Transverse colon (tissue), 4 donors: ENCODE results near the gene AVP. TPM values are rescaled to one million over a fixed set of nuclear protein-coding genes. Genes with fewer than 3 reads are reported as not detected.

Experiments
- DNase-seq: peaks from one replicate; pipeline ENCODE4 v3.0.0-alpha.2; 2019
- H3K27ac ChIP-seq, 4 donors: fragments of 200-600 bp; sonication (generic); 2 replicates each; pipeline ENCODE4 v1.5.1; 2016 to 2018; ENCODE audit warnings: inconsistent platforms in 4 of 4
- H3K27me3 ChIP-seq: fragments of 200-600 bp; sonication (generic); 2 replicates; pipeline ENCODE4 v1.5.1; 2017; ENCODE audit warnings: inconsistent platforms
- H3K36me3 ChIP-seq, 4 donors: fragments of 200-600 bp; sonication (generic); 2 replicates each; pipeline ENCODE4 v1.5.1; 2017 to 2019; ENCODE audit warnings: inconsistent platforms in 4 of 4
- H3K4me1 ChIP-seq, 4 donors: fragments of 200-600 bp; sonication (generic); 2 replicates each; pipeline ENCODE4 v1.5.1; 2017 to 2020; ENCODE audit warnings: inconsistent platforms in 4 of 4
- H3K4me3 ChIP-seq, 4 donors: fragments of 200-600 bp; sonication (generic); 1 replicate in 1 of 4; 2 replicates in 3 of 4; pipeline versions ENCODE4 v1.5.1 to v1.6.1; 2017 to 2019; ENCODE audit warnings: inconsistent platforms in 4 of 4
- H3K9me3 ChIP-seq, 2 donors: fragments of 200-600 bp; sonication (generic); 2 replicates each; pipeline ENCODE4 v1.5.1; 2017 to 2019; ENCODE audit warnings: inconsistent platforms in 2 of 2
- CTCF ChIP-seq, 5 experiments: fragments of 200-600 bp in 3 of 5; fragments of 450-650 bp in 2 of 5; sonication (generic) in 3 of 5; IDR thresholded peaks; 1 replicate in 2 of 5; 2 replicates in 3 of 5; pipeline ENCODE4 v1.5.1; 2016 to 2017; ENCODE audit warnings: antibody characterized with exemption in 5 of 5, inconsistent platforms in 3 of 5, mild to moderate bottlenecking in 2 of 5, moderate library complexity in 1 of 5
- EP300 ChIP-seq: sonication (generic); formaldehyde crosslinking; IDR thresholded peaks from one replicate; pipeline ENCODE4 v1.6.1; 2017; ENCODE audit warnings: antibody characterized with exemption, low read depth
- POLR2A ChIP-seq: fragments of 450-650 bp; IDR thresholded peaks from one replicate; pipeline ENCODE4 v1.6.1; 2016; ENCODE audit warnings: antibody characterized with exemption, mild to moderate bottlenecking, moderate library complexity
- POLR2AphosphoS5 ChIP-seq, 3 donors: sonication (generic); formaldehyde crosslinking; IDR thresholded peaks; one replicate each; pipeline ENCODE4 v1.6.1; 2016; ENCODE audit warnings: antibody characterized with exemption in 3 of 3
- WGBS, 2 donors: methylation state at CpG; one replicate each; pipeline ENCODE4 v1.1.5; 2018; ENCODE audit warnings: low coverage in 1 of 2; 5-methylcytosine and 5-hydroxymethylcytosine counted together
- in situ Hi-C, 4 donors: fragments of 200-750 bp; cut with MboI; loops; one replicate each; pipeline versions ENCODE4 v1.15.0 to v1.15.1; 2017; ENCODE audit warnings: low sequenced_read_pairs in 3 of 4, low pct_ligation_motif_present in 1 of 4, low pct_unique_long_range_greater_than_20kb in 1 of 4
- intact Hi-C: fragments of 100-400 bp; cut with DNase I; formaldehyde crosslinking; loops from one replicate; pipeline ENCODE4 v1.15.1; 2023; ENCODE audit warnings: low total_unique reads
- total RNA-seq, 4 donors: library from RNA; depleted of rRNA; stranded (reverse); fragments of >200 nt; gene quantifications; one replicate each; pipeline ENCODE4 v1.1.0, GENCODE V29; 2016

AVP gene
- total RNA-seq, 4 donors from 2014 or later: not detected

GRCh38 chr20:3071266-3071609, 13.3 kb downstream of the AVP start:
- TF ChIP-seq POLR2A (no peak), POLR2AphosphoS5 (IDR thresholded peaks at IDR 0.05) (no peak), EP300 (no peak), CTCF (IDR thresholded peaks at IDR 0.05) (no peak)
- Histone ChIP-seq H3K4me1 (peaks cover 0 to 12% (median 9%) of the 10 kb centered on the region in 4 donors), H3K36me3 (no peaks in the 10 kb centered on the region), H3K27ac (no peak overlapping the region), H3K9me3 (no peaks in the 10 kb centered on the region), H3K4me3 (peak overlapping the region in 2 of 4 donors; percentile 50 to 57), H3K27me3 (peaks cover 31% of the 10 kb centered on the region)
- WGBS, 2 donors: 91% methylated on average over 16 of the region's 16 CpGs; no CpG with 5 or more reads in 1 of the 2 donors
- DNase-seq: no peak
- in situ Hi-C loops: loop anchor here in 2 of 4 donors (25.0 kb wide), 1 partner anchor 241 kb away; no protein-coding TSS in a partner anchor
- intact Hi-C loops: no loop called here

- no peak for DNase-seq
- no peak overlapping the region for H3K27ac ChIP-seq
- no peak overlapping the region for H3K4me3 ChIP-seq
- peaks cover 31% of the 10 kb centered on the region for H3K27me3 ChIP-seq
- no peaks in the 10 kb centered on the region for H3K9me3 ChIP-seq
- H3K36me3 ChIP-seq: no peaks in the 10 kb centered on the region
- in situ Hi-C loops: loop anchor here in 2 of 4 donors (25.0 kb wide), 1 partner anchor 242 kb away; no protein-coding TSS in a partner anchor
- WGBS, 2 donors: 62 to 65% methylated on average over 2 to 4 of the region's 4 CpGs
- no peak for TF ChIP-seq POLR2A
- no peak for TF ChIP-seq EP300
- TF ChIP-seq POLR2AphosphoS5 (IDR thresholded peaks at IDR 0.05): no peak
- intact Hi-C loops: no loop called here
- peaks cover 0 to 12% (median 9%) of the 10 kb centered on the region in 4 donors for H3K4me1 ChIP-seq
Measured at GRCh38 chr20:3070725-3071124, 13.8 kb downstream of the AVP start.

- DNase-seq: no peak
- intact Hi-C loops: no loop called here
Measured at GRCh38 chr20:3068986-3069900, 15.3 kb downstream of the AVP start.

GRCh38 chr20:3068075-3068474, 16.4 kb downstream of the AVP start:
- intact Hi-C loops (no loop called here), in situ Hi-C loops (loop anchor here in 2 of 4 donors (25.0 kb wide), 1 partner anchor 244 kb away; no protein-coding TSS in a partner anchor)
- no peaks in the 10 kb centered on the region for H3K36me3 ChIP-seq

More at GRCh38 chr20:3068986-3069900, 15.3 kb downstream of the AVP start:
- Histone ChIP-seq H3K4me3 (no peak overlapping the region), H3K27ac (no peak overlapping the region), H3K27me3 (peaks cover 31% of the 10 kb centered on the region), H3K4me1 (peaks cover 0 to 12% (median 9%) of the 10 kb centered on the region in 4 donors), H3K9me3 (no peaks in the 10 kb centered on the region), H3K36me3 (no peaks in the 10 kb centered on the region)
- in situ Hi-C loops: loop anchor here in 2 of 4 donors (25.0 kb wide), 1 partner anchor 243 kb away; no protein-coding TSS in a partner anchor
- 27 to 70% methylated on average over 2 to 8 of the region's 8 CpGs for WGBS, 2 donors
- TF ChIP-seq EP300 (no peak), CTCF (IDR thresholded peaks at IDR 0.05) (peak in 3 of 5 experiments; percentile 6 to 14 (median 7)), POLR2AphosphoS5 (IDR thresholded peaks at IDR 0.05) (no peak)

More at GRCh38 chr20:3068075-3068474, 16.4 kb downstream of the AVP start:
- no peak for TF ChIP-seq POLR2A
- TF ChIP-seq POLR2AphosphoS5 (IDR thresholded peaks at IDR 0.05): no peak
- TF ChIP-seq EP300: no peak
- no peak for TF ChIP-seq CTCF (IDR thresholded peaks at IDR 0.05)
- H3K4me1 ChIP-seq: peaks cover 0 to 12% (median 9%) of the 10 kb centered on the region in 4 donors
- H3K27ac ChIP-seq: no peak overlapping the region
- no peak for DNase-seq
- peaks cover 27% of the 10 kb centered on the region for H3K27me3 ChIP-seq
- H3K4me3 ChIP-seq: no peak overlapping the region
- no peaks in the 10 kb centered on the region for H3K9me3 ChIP-seq
- WGBS, 2 donors: 53 to 68% methylated on average over 4 to 8 of the region's 8 CpGs
